ENCODE measurements around the gene GUSB.

- TF ChIP-seq POLR2AphosphoS5 (IDR thresholded peaks at IDR 0.05) = no peak
- TF ChIP-seq, protein P1, sequence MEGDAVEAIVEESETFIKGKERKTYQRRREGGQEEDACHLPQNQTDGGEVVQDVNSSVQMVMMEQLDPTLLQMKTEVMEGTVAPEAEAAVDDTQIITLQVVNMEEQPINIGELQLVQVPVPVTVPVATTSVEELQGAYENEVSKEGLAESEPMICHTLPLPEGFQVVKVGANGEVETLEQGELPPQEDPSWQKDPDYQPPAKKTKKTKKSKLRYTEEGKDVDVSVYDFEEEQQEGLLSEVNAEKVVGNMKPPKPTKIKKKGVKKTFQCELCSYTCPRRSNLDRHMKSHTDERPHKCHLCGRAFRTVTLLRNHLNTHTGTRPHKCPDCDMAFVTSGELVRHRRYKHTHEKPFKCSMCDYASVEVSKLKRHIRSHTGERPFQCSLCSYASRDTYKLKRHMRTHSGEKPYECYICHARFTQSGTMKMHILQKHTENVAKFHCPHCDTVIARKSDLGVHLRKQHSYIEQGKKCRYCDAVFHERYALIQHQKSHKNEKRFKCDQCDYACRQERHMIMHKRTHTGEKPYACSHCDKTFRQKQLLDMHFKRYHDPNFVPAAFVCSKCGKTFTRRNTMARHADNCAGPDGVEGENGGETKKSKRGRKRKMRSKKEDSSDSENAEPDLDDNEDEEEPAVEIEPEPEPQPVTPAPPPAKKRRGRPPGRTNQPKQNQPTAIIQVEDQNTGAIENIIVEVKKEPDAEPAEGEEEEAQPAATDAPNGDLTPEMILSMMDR (IDR thresholded peaks at IDR 0.05 in 8 of 11, conservative IDR thresholded peaks at IDR 0.05 in 3 of 11) = no peak
- TF ChIP-seq POLR2A (IDR thresholded peaks at IDR 0.05) = no peak
Observed at GRCh38 chr7:65983965-65984658, 2.1 kb upstream of the GUSB start.
